ENCODE data around the gene TRMU. TPM values are rescaled to one million over a fixed set of nuclear protein-coding genes. Genes with fewer than 3 reads are reported as not detected.

The TRMU gene
- total and polyA plus RNA-seq, 2 of the 4 experiments (the other 2 are of a cell fraction), result 19.0 to 36.4 TPM

GRCh38 chr22:46389081-46389480 lies 53.6 kb downstream of the TRMU start:
- BruUV-seq (replicated peaks), result no TSS peak
- dilution Hi-C loops (cut with HindIII; ENCODE audit: low sequenced_read_pairs, unreplicated experiment) (no loop called here), intact Hi-C loops (cut with micrococcal nuclease) (no loop called here), in situ Hi-C loops (cut with MboI; ENCODE audit: low sequenced_read_pairs) (no loop called here)
- Histone ChIP-seq H3K4ac (ENCODE audit: low read depth, low read length) (no peak overlapping the region), H3K9me1 (ENCODE audit: insufficient read depth, low read length) (no peaks in the 10 kb centered on the region), H2BK120ac (ENCODE audit: low read depth, low read length) (no peak overlapping the region), H3K14ac (replicated peaks; ENCODE audit: low read depth, low read length) (no peak overlapping the region), H3K18ac (ENCODE audit: low read depth, low read length) (no peak overlapping the region), H3K79me1 (ENCODE audit: low read depth in 1 of 2, low read length in 2 of 2) (no peaks in the 10 kb centered on the region), H4K5ac (ENCODE audit: low read depth, low read length) (no peak overlapping the region), H3K36me3 (ENCODE audit: control insufficient read depth, insufficient read depth, low read length) (no peaks in the 10 kb centered on the region), H2AK5ac (ENCODE audit: low read depth, low read length) (no peak overlapping the region), H2BK15ac (ENCODE audit: low read depth, low read length) (no peak overlapping the region), H4K8ac (ENCODE audit: low read depth in 2 of 2, low read length in 2 of 2) (no peak overlapping the region), H3K9ac (ENCODE audit: low read depth, low read length) (no peak overlapping the region), H3K56ac (ENCODE audit: extremely low read depth, insufficient read depth, low read length) (no peak overlapping the region), H2BK5ac (ENCODE audit: low read depth, low read length, poor library complexity, severe bottlenecking) (no peak overlapping the region), H3K4me3 (ENCODE audit: insufficient read depth, low read depth, low read length) (no peak overlapping the region), H3K27ac (ENCODE audit: insufficient read depth, low read length) (no peak overlapping the region), H3K9me3 (ENCODE audit: control insufficient read depth, insufficient read depth, low read length) (no peaks in the 10 kb centered on the region), H3K27me3 (ENCODE audit: control insufficient read depth, insufficient read depth, low read length) (no peaks in the 10 kb centered on the region), H3K23ac (ENCODE audit: low read depth, low read length) (no peak overlapping the region), H2BK20ac (ENCODE audit: low read depth, low read length) (no peak overlapping the region), H2AFZ (replicated peaks; ENCODE audit: low read length, poor library complexity) (no peak overlapping the region), H3K4me1 (ENCODE audit: control insufficient read depth, insufficient read depth, low read length) (no peaks in the 10 kb centered on the region), H2AK9ac (replicated peaks; ENCODE audit: low read depth, low read length, poor library complexity) (no peak overlapping the region), H3K4me2 (ENCODE audit: low read depth, low read length) (no peak overlapping the region), H4K20me1 (ENCODE audit: insufficient read depth, low read length) (no peaks in the 10 kb centered on the region), H4K91ac (ENCODE audit: insufficient read depth, low read depth, low read length) (no peak overlapping the region)
- no peak for DNase-seq
- ChIA-PET CTCF (interaction anchor here (1.7 kb wide), 1 partner anchor 21 kb away, joined by 10 read pairs; no protein-coding TSS in a partner anchor), POLR2A (ENCODE audit: unreplicated experiment) (no interaction called here)
- 92% methylated on average over 18 of the region's 30 CpGs; no CpG with 5 or more reads in 1 of the 2 experiments for WGBS, 2 experiments (ENCODE audit: extremely low coverage in 2 of 2, insufficient read length in 1 of 2)
- no peak for ATAC-seq (ENCODE audit: low read depth)
- no peak for TF ChIP-seq MXI1 (IDR thresholded peaks at IDR 0.05; ENCODE audit: borderline replicate concordance, low read depth, low read length)
- TF ChIP-seq MAZ (IDR thresholded peaks at IDR 0.05; ENCODE audit: borderline replicate concordance, low read depth, low read length), result no peak
- no peak for TF ChIP-seq NFE2L2 (IDR thresholded peaks at IDR 0.05; ENCODE audit: low read depth, low read length)
